ENCODE data around the gene URB2. TPM values are rescaled to one million over a fixed set of nuclear protein-coding genes. Genes with fewer than 3 reads are reported as not detected.
"Not testable (repeated sequence)": the region's sequence is repeated elsewhere in the genome, so short reads cannot be mapped to it uniquely, and the experiment has no call there.

Gene URB2
- total RNA-seq, 1 donor from 2014 or later, result 15.3 TPM

DNA sequence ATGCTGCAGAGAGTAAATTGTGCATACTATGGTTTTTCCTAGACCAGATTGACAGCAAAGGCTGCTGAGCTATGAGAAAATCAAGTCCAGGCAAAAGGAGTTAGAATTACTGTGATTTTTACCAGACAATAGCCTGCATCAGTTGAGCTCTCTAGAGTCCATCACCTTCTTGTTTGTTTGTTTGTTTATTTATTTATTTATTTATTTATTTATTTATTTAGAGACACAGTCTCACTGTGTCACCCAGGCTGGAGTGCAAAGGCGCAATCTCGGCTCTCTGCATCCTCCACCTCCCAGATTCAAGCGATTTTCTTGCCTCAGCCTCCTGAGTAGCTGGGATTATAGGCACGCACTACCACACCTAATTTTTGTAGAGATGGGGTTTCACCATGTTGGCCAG, 43.3 kb upstream of the URB2 start:
- Histone ChIP-seq H3K27me3 (ENCODE audit: control insufficient read depth, insufficient read depth, low read length) (no peaks in the 10 kb centered on the region), H3K36me3 (ENCODE audit: control insufficient read depth, insufficient read depth, low read length) (no peaks in the 10 kb centered on the region), H3K4me3 (ENCODE audit: low read depth, low read length) (no peak overlapping the region)
- DNase-seq (ENCODE audit: low read depth), result no peak
- no peak for FAIRE-seq
- TF ChIP-seq CTCF (IDR thresholded peaks at IDR 0.05; ENCODE audit: insufficient read depth, low read length, severe bottlenecking), result no peak

GRCh38 chr1:229585338-229585737, 40.7 kb upstream of the URB2 start:
- FAIRE-seq (no peak), DNase-seq (ENCODE audit: low read depth) (no peak)
- Histone ChIP-seq H3K4me3 (ENCODE audit: low read depth, low read length) (no peak overlapping the region), H3K27me3 (ENCODE audit: control insufficient read depth, insufficient read depth, low read length) (no peaks in the 10 kb centered on the region), H3K36me3 (ENCODE audit: control insufficient read depth, insufficient read depth, low read length) (no peaks in the 10 kb centered on the region)
- TF ChIP-seq CTCF (IDR thresholded peaks at IDR 0.05; ENCODE audit: insufficient read depth, low read length, severe bottlenecking), result no peak

DNA sequence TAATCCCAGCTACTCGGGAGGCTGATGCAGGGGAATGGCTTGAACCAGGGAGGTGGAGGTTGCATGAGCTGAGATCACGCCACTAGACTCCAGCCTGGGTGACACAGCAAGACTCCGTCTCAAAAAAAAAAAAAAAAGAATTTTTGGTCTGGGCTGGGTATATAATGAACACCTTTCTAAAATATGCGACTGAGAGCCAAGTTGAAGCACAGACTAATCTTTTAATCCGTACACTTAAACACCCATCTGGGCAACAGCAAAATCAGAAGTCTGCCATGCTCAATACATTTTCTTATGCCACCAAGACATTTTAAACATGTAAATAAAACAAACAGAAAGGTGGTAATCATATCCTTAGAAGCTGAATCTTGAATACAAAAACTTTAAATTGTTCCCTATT, 35.9 kb upstream of the URB2 start:
- Histone ChIP-seq H3K4me3 (ENCODE audit: low read depth, low read length) (no peak overlapping the region), H3K27me3 (ENCODE audit: control insufficient read depth, insufficient read depth, low read length) (no peaks in the 10 kb centered on the region), H3K36me3 (ENCODE audit: control insufficient read depth, insufficient read depth, low read length) (peaks cover 7% of the 10 kb centered on the region)
- no peak for DNase-seq (ENCODE audit: low read depth)
- FAIRE-seq, result no peak
- TF ChIP-seq CTCF (IDR thresholded peaks at IDR 0.05; ENCODE audit: insufficient read depth, low read length, severe bottlenecking), result no peak

- FAIRE-seq (no peak), DNase-seq (ENCODE audit: low read depth) (no peak)
- Histone ChIP-seq H3K4me3 (ENCODE audit: low read depth, low read length) (no peak overlapping the region), H3K36me3 (ENCODE audit: control insufficient read depth, insufficient read depth, low read length) (peaks cover 10% of the 10 kb centered on the region), H3K27me3 (ENCODE audit: control insufficient read depth, insufficient read depth, low read length) (no peaks in the 10 kb centered on the region)
- TF ChIP-seq CTCF (IDR thresholded peaks at IDR 0.05; ENCODE audit: insufficient read depth, low read length, severe bottlenecking), result no peak
Measured at GRCh38 chr1:229593800-229594199, 32.2 kb upstream of the URB2 start.

DNA sequence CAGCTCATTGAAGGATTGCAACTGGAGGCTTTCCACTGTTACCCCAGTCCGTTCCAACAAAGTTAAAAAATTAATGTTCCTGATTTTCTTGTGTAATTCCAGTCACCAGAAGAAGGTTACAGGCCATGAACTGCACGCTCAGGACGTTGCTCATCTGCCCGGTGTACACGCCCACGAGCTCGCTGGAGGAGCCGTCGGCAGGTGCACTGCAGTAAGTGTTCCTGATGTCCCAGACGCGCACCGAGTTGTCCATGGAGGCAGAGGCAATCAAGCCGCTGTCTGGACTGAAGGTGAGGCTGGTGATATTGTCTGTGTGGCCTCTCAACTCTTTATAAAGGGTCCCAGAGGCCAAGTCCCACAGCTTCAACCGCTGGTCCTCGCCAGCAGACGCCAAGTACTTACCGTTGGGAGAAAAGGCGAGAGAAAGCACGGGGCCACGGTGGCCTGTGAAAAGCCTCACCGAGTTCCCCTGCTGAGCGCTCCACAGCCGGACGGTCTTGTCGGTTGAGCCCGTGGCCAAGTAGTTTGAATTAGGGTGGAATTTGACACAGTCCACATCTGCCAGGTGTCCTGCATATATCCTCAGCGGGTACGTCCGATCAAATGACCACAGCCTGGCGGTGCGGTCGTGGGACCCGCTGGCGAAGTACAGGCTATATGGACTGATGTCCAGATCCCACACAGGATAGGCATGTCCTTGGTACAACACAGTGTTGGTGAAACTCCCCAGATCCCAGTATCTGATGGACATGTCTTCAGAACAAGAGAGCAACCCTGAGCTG, 31.6 kb upstream of the URB2 start:
- peaks cover 11% of the 10 kb centered on the region for H3K36me3 ChIP-seq (ENCODE audit: control insufficient read depth, insufficient read depth, low read length)
- DNase-seq (ENCODE audit: low read depth) (no peak), FAIRE-seq (no peak)
- no peaks in the 10 kb centered on the region for H3K27me3 ChIP-seq (ENCODE audit: control insufficient read depth, insufficient read depth, low read length)
- no peak for TF ChIP-seq CTCF (IDR thresholded peaks at IDR 0.05; ENCODE audit: insufficient read depth, low read length, severe bottlenecking)
- no peak overlapping the region for H3K4me3 ChIP-seq (ENCODE audit: low read depth, low read length)

GRCh38 chr1:229595876-229596275, 30.2 kb upstream of the URB2 start:
- H3K27me3 ChIP-seq (ENCODE audit: control insufficient read depth, insufficient read depth, low read length); FAIRE-seq; H3K4me3 ChIP-seq (ENCODE audit: low read depth, low read length); DNase-seq (ENCODE audit: low read depth): not testable (repeated sequence)
- H3K36me3 ChIP-seq (ENCODE audit: control insufficient read depth, insufficient read depth, low read length), result peaks cover 15% of the 10 kb centered on the region

Measured in bronchial epithelial cell (primary cell).